ENCODE results near the gene ERC2.

- TF ChIP-seq CTCF (conservative IDR thresholded peaks at IDR 0.05 in 1 of 2, IDR thresholded peaks at IDR 0.05 in 1 of 2; ENCODE audit: low read depth in 1 of 2, low read length in 2 of 2) (no peak), EZH2 (IDR thresholded peaks at IDR 0.05; ENCODE audit: low read length, missing control alignments) (no peak)
Measured at GRCh38 chr3:56124546-56124945, 343.7 kb downstream of the ERC2 start.

Data from fibroblast of lung (primary cell).